K562 (cell line): Measurements from ENCODE around the gene PUM2. TPM values are rescaled to one million over a fixed set of nuclear protein-coding genes. Genes with fewer than 3 reads are reported as not detected.
"Not testable (repeated sequence)": the region's sequence is repeated elsewhere in the genome, so short reads cannot be mapped to it uniquely, and the experiment has no call there.

ENCODE experiments used
- ATAC-seq: fragments of 200-7000 bp; cut with Tn5 transposase; 3 replicates; pipeline ENCODE4 v1.9.1; 2020; ENCODE audit warnings: moderate library complexity
- BruUV-seq: library from RNA; stranded (reverse); fragments of 400-500 nt; replicated peaks from 2 replicates; lab custom pipeline; 2021; lab: Mats Ljungman, UMichigan
- CTCF ChIA-PET: fragments of 300-600 bp; formaldehyde crosslinking; extraction: SDS; loops from one replicate; lab custom pipeline; 2021; ENCODE audit warnings: low intra/inter-chr PET ratio; lab: Yijun Ruan, JAX
- POLR2A ChIA-PET: fragments of 300-600, 350-650 bp; sonication (Branson Sonifier 250); formaldehyde crosslinking; extraction: SDS; loops from one replicate; lab custom pipeline; 2021; ENCODE audit warnings: antibody characterized with exemption, inconsistent platforms; lab: Yijun Ruan, JAX
- DNase-seq, 4 experiments: peaks; one replicate each; pipeline versions ENCODE4 v3.0.0 to v3.0.0-alpha.2; 2011 to 2018; ENCODE audit warnings: low spot score in 3 of 4, mixed read lengths in 3 of 4; ENCODE audit errors: extremely low read depth in 1 of 4
- FAIRE-seq: peaks from 2 replicates; lab custom pipeline; 2011; peaks lifted over from hg19 to GRCh38; lab: Jason Lieb, UNC
- H2AFZ ChIP-seq: 2 replicates; pipeline ENCODE4 v1.6.0; 2011; ENCODE audit warnings: low read depth, low read length, control low read depth, inconsistent platforms
- H3K27ac ChIP-seq: fragments of 200-600 bp; 3 replicates; pipeline ENCODE4 v1.8.0; 2011; ENCODE audit warnings: low read depth, mild to moderate bottlenecking, control low read depth, inconsistent platforms, low read length, moderate library complexity, mixed read lengths; ENCODE audit errors: extremely low read depth
- H3K27me3 ChIP-seq, 2 experiments: fragments of 300-600 bp in 1 of 2; 2 replicates in 1 of 2; 3 replicates in 1 of 2; pipeline versions ENCODE4 v1.6.0 to v1.8.0; 2011; ENCODE audit warnings: inconsistent platforms in 2 of 2, low read length in 2 of 2, mild to moderate bottlenecking in 1 of 2, mixed read lengths in 1 of 2, moderate library complexity in 1 of 2; ENCODE audit not compliant: control insufficient read depth in 2 of 2, insufficient read depth in 2 of 2
- H3K36me3 ChIP-seq: fragments of 300-600 bp; 3 replicates; pipeline ENCODE4 v1.8.0; 2011; ENCODE audit warnings: mild to moderate bottlenecking, low read length, inconsistent platforms; ENCODE audit not compliant: control insufficient read depth, insufficient read depth
- H3K4me1 ChIP-seq, 2 experiments: fragments of 200-600 bp in 1 of 2; replicated peaks in 1 of 2; 2 replicates in 1 of 2; 3 replicates in 1 of 2; pipeline versions ENCODE4 v1.5.1 to v1.8.0; 2011; ENCODE audit warnings: inconsistent platforms in 2 of 2, low read length in 2 of 2, mild to moderate bottlenecking in 1 of 2, mixed read lengths in 1 of 2, moderate library complexity in 1 of 2; ENCODE audit not compliant: control insufficient read depth in 2 of 2, insufficient read depth in 2 of 2
- H3K4me2 ChIP-seq: 2 replicates; pipeline ENCODE4 v1.6.1; 2011; ENCODE audit warnings: low read length, control low read depth, inconsistent platforms, mixed read lengths; ENCODE audit not compliant: insufficient read depth
- H3K4me3 ChIP-seq: fragments of 200-600 bp; sonication (generic), shearing (Covaris generic); 2 replicates; pipeline ENCODE4 v1.5.1; 2016; ENCODE audit warnings: control low read depth, inconsistent platforms
- H3K79me2 ChIP-seq: fragments of 200-600 bp; 3 replicates; pipeline ENCODE4 v1.8.0; 2011; ENCODE audit warnings: low read length, inconsistent platforms; ENCODE audit not compliant: control insufficient read depth, insufficient read depth
- H3K9ac ChIP-seq, 2 experiments: 2 replicates each; pipeline versions ENCODE4 v1.6.0 to v1.6.1; 2011; ENCODE audit warnings: low read depth in 2 of 2, low read length in 2 of 2, control low read depth in 1 of 2, inconsistent platforms in 1 of 2, mild to moderate bottlenecking in 1 of 2, mixed read lengths in 1 of 2; ENCODE audit not compliant: insufficient read depth in 1 of 2
- H3K9me1 ChIP-seq: one replicate; pipeline ENCODE4 v1.6.0; 2011; ENCODE audit warnings: inconsistent platforms, mild to moderate bottlenecking, low read length, moderate library complexity; ENCODE audit not compliant: control insufficient read depth, insufficient read depth
- H3K9me3 ChIP-seq: replicated peaks from 2 replicates; pipeline ENCODE4 v1.5.1; 2011; ENCODE audit warnings: low read depth, low read length, inconsistent platforms; ENCODE audit not compliant: control insufficient read depth, insufficient read depth
- H4K20me1 ChIP-seq: replicated peaks from 2 replicates; pipeline ENCODE4 v1.6.1; 2011; ENCODE audit warnings: low read length, inconsistent platforms, mixed read lengths; ENCODE audit not compliant: control insufficient read depth, insufficient read depth
- CBX5 ChIP-seq: IDR thresholded peaks from 2 replicates; pipeline ENCODE4 v1.6.1; 2014; ENCODE audit warnings: low read depth, borderline replicate concordance
- CHD1 ChIP-seq: fragments of 200-600 bp; sonication (generic); IDR thresholded peaks from one replicate; pipeline ENCODE4 v1.6.1; 2012; ENCODE audit warnings: mild to moderate bottlenecking, moderate library complexity, low read length, inconsistent platforms
- ELF2 ChIP-seq: fragments of 250-450 bp; sonication (Bioruptor Pico); IDR thresholded peaks from 2 replicates; pipeline ENCODE4 v1.5.0; 2021; ENCODE audit warnings: mild to moderate bottlenecking
- FOXJ3 ChIP-seq: sonication (generic); formaldehyde crosslinking; IDR thresholded peaks from 2 replicates; pipeline ENCODE4 v1.4.0; 2020; ENCODE audit warnings: mild to moderate bottlenecking, missing genetic modification reagents
- GATAD2B ChIP-seq: fragments of 450-650 bp; IDR thresholded peaks from 2 replicates; pipeline ENCODE4 v1.6.1; 2017; ENCODE audit warnings: mild to moderate bottlenecking, borderline replicate concordance
- POLR2H ChIP-seq: IDR thresholded peaks from 2 replicates; pipeline ENCODE4 v1.6.1; 2016; ENCODE audit warnings: missing genetic modification characterization, low read depth, mild to moderate bottlenecking, control low read depth, missing compliant biosample characterization, moderate library complexity
- RBM17 ChIP-seq: fragments of 200-400 bp; formaldehyde crosslinking; IDR thresholded peaks from 2 replicates; pipeline ENCODE4 v1.6.1; 2017; ENCODE audit warnings: low read depth, mild to moderate bottlenecking, low read length, borderline replicate concordance
- SMARCC2 ChIP-seq: fragments of 450-650 bp; IDR thresholded peaks from 2 replicates; pipeline ENCODE4 v1.6.1; 2017; ENCODE audit warnings: antibody characterized with exemption, moderate library complexity, mild to moderate bottlenecking, low read depth
- ZNF134 ChIP-seq: fragments of 250-450 bp; sonication (Bioruptor Pico); conservative IDR thresholded peaks from 2 replicates; pipeline ENCODE4 v1.4.0; 2020
- ZNF143 ChIP-seq: sonication (generic); formaldehyde crosslinking; IDR thresholded peaks from 2 replicates; pipeline ENCODE4 v1.9.0; 2022; ENCODE audit warnings: mild to moderate bottlenecking, missing genetic modification reagents
- ZNF3 ChIP-seq: fragments of 250-450 bp; sonication (Bioruptor Pico); IDR thresholded peaks from 2 replicates; pipeline ENCODE4 v1.5.0; 2021; ENCODE audit warnings: mild to moderate bottlenecking, moderate library complexity
- WGBS: fragments of 100-300 bp; shearing (Covaris generic); methylation state at CpG from one replicate; pipeline ENCODE4 v1.1.6; 2016; ENCODE audit warnings: low coverage, mixed read lengths; ENCODE audit not compliant: insufficient coverage; ENCODE audit errors: missing lambda C conversion rate; 5-methylcytosine and 5-hydroxymethylcytosine counted together
- in situ Hi-C: fragments of 300-500 bp; cut with MboI; formaldehyde crosslinking; loops from 4 replicates; pipeline ENCODE4 v1.15.0; 2018; ENCODE audit warnings: inconsistent platforms, mixed read lengths
- intact Hi-C: fragments of 100-400 bp; cut with micrococcal nuclease; formaldehyde crosslinking; loops from 2 replicates; pipeline ENCODE4 v1.14.2; 2022
- polyA plus RNA-seq, 8 experiments: library from polyadenylated mRNA; depleted of rRNA in 4 of 8; stranded (reverse) in 5 of 8; unstranded in 3 of 8; fragments of >200 nt; fragmentation: Nextera tagmentation in 2 of 8; fragmentation: Illumina TruSeq in 1 of 8; extraction: Ambion mirVana in 2 of 8; extraction: Trizol in 1 of 8; gene quantifications; 2 replicates each; pipeline versions ENCODE4 v1.2.1 to v1.2.3, GENCODE V29; 2011 to 2014; ENCODE audit warnings: inconsistent platforms in 1 of 8, missing spikeins in 1 of 8
- total RNA-seq, 7 experiments: library from RNA; depleted of rRNA in 6 of 7; stranded (reverse); fragments of >200 nt in 6 of 7; fragmentation: Illumina TruSeq in 2 of 7; extraction: Trizol in 2 of 7; gene quantifications; 2 replicates each; pipeline versions ENCODE4 v1.2.1 to v1.2.3, GENCODE V29; 2011 to 2021; ENCODE audit warnings: low replicate concordance in 1 of 7
- TF ChIP-seq, protein P1 (sequence below): fragments of 250-450 bp; sonication (Bioruptor Pico); IDR thresholded peaks from 2 replicates; pipeline ENCODE4 v1.9.0; 2021; ENCODE audit warnings: mild to moderate bottlenecking
- TF ChIP-seq, protein P2 (sequence below): fragments of 450-650 bp; IDR thresholded peaks from 2 replicates; pipeline ENCODE4 v1.6.1; 2018; ENCODE audit warnings: mild to moderate bottlenecking, low read depth; ENCODE audit not compliant: partially characterized antibody

Gene PUM2
- total and polyA plus RNA-seq, 9 of the 15 experiments (the other 6 are each of a cell fraction or from before 2014, with no cell fraction given): 13.4 to 61.9 (median 28.3) TPM

DNA sequence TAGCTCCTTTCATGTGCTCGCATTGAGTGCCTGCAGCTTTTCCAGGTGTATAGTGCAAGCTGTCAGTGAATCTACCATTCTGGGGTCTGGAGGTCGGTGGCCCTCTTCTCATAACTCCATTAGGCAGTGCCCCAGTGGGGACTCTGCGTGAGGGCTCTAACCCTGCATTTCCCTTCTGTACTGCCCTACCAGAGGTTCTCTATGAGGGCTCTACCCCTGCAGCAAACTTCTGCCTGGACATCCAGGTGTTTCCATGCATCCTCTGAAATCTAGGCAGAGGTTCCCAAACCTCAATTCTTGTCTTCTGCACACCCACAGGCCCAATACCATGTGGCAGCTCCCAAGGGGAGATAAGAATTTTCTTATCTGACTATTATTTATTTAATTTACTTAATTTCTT, 17.3 kb upstream of the PUM2 start:
- 13% methylated on average over 3 of the region's 3 CpGs for WGBS
- POLR2A ChIA-PET: interaction anchor here (0.6 to 1.2 kb wide), 3 partner anchors 17 to 43 kb away, joined by 3 read pairs; no protein-coding TSS in a partner anchor

DNA sequence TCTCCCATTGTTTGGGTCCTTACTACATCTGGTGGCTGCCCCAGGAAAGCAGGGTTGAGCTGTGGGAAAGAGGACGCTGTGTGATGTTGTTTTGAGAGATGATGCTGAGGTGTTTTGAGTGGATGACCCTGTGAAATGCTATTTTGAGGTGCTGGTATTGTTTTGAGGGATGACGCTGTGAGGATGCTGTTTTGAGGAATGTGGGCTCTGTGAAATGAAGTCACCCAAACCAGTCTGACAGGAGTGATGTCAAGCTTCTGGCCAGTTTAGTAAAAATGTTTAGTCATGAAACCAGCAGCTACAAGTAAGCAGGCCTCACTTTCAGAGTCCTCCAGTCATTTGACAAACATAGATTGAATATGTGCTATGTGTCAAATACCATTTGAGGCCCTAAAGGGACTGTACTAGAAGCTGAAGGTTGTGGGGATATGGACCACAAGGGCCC, 16.1 kb upstream of the PUM2 start:
- WGBS: 0% methylated on average over 2 of the region's 2 CpGs
- no peak for TF ChIP-seq ELF2
- TF ChIP-seq ZNF3 (CRISPR knock-in tag): no peak
- no peak for TF ChIP-seq SMARCC2
- TF ChIP-seq, protein P1, sequence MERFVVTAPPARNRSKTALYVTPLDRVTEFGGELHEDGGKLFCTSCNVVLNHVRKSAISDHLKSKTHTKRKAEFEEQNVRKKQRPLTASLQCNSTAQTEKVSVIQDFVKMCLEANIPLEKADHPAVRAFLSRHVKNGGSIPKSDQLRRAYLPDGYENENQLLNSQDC (CRISPR knock-in tag): no peak
- TF ChIP-seq POLR2H (tag): no peak
- no peak for TF ChIP-seq GATAD2B
- TF ChIP-seq ZNF134: no peak
- TF ChIP-seq, protein P2, sequence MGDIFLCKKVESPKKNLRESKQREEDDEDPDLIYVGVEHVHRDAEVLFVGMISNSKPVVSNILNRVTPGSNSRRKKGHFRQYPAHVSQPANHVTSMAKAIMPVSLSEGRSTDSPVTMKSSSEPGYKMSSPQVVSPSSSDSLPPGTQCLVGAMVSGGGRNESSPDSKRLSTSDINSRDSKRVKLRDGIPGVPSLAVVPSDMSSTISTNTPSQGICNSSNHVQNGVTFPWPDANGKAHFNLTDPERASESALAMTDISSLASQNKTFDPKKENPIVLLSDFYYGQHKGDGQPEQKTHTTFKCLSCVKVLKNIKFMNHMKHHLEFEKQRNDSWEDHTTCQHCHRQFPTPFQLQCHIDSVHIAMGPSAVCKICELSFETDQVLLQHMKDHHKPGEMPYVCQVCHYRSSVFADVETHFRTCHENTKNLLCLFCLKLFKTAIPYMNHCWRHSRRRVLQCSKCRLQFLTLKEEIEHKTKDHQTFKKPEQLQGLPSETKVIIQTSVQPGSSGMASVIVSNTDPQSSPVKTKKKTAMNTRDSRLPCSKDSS: no peak
- TF ChIP-seq ZNF143: no peak
- TF ChIP-seq RBM17: no peak
- TF ChIP-seq CHD1: no peak
- no peak for TF ChIP-seq FOXJ3

More for the DNA sequence above, 17.3 kb upstream of the PUM2 start:
- H3K27ac ChIP-seq, BruUV-seq, H3K9me3 ChIP-seq, H3K79me2 ChIP-seq, H3K9ac ChIP-seq, H2AFZ ChIP-seq, H3K9me1 ChIP-seq, FAIRE-seq, H3K4me2 ChIP-seq, ATAC-seq, H3K4me3 ChIP-seq, H3K4me1 ChIP-seq, DNase-seq, CTCF ChIA-PET, intact Hi-C loops, H3K36me3 ChIP-seq, in situ Hi-C loops, H4K20me1 ChIP-seq: not testable (repeated sequence)
- TF ChIP-seq CBX5: peak; percentile 63; the same call in 1 of the 2 replicates
- peaks cover 10 to 16% of the 10 kb centered on the region in 2 experiments; a peak in 3 of 5 replicates for H3K27me3 ChIP-seq

More for the DNA sequence above, 16.1 kb upstream of the PUM2 start:
- ChIA-PET CTCF (no interaction called here), POLR2A (interaction anchor here (0.7 to 0.9 kb wide), 2 partner anchors 15 to 271 kb away, joined by 3 read pairs; no protein-coding TSS in a partner anchor)
- H3K4me1 ChIP-seq: no peaks in the 10 kb centered on the region
- peaks cover 8 to 16% of the 10 kb centered on the region in 2 experiments; a peak in 3 of 5 replicates for H3K27me3 ChIP-seq
- H2AFZ ChIP-seq: no peak overlapping the region
- in situ Hi-C loops: no loop called here
- ATAC-seq (no peak), FAIRE-seq (no peak), DNase-seq (no peak)
- H3K4me2 ChIP-seq: no peak overlapping the region
- no peak overlapping the region for H3K9ac ChIP-seq
- H3K9me1 ChIP-seq: no peaks in the 10 kb centered on the region
- H3K9me3 ChIP-seq: peaks cover 2% of the 10 kb centered on the region; the same call in 1 of the 2 replicates
- no peaks in the 10 kb centered on the region for H4K20me1 ChIP-seq
- H3K36me3 ChIP-seq: no peaks in the 10 kb centered on the region
- no peak overlapping the region for H3K4me3 ChIP-seq
- intact Hi-C loops: no loop called here
- BruUV-seq: no TSS peak
- no peaks in the 10 kb centered on the region for H3K79me2 ChIP-seq
- H3K27ac ChIP-seq: no peak overlapping the region
